Measurements from ENCODE around the gene KIFC3. TPM values are rescaled to one million over a fixed set of nuclear protein-coding genes. Genes with fewer than 3 reads are reported as not detected.

KIFC3 gene
- total and polyA plus RNA-seq, 2 of the 8 experiments (the other 6 are each of a cell fraction or from before 2014, with no cell fraction given): 2.1 to 7.1 TPM

GRCh38 chr16:57809276-57810196 is 7.2 kb upstream of the KIFC3 start:
- Histone ChIP-seq H2AK5ac (ENCODE audit: low read depth, low read length) (peak overlapping the region; percentile 90; the same call in 1 of the 2 replicates), H3K27ac (ENCODE audit: low read depth, low read length) (no peak overlapping the region), H2BK120ac (replicated peaks; ENCODE audit: low read depth, low read length) (peak overlapping the region; percentile 34), H3K79me2 (ENCODE audit: control insufficient read depth in 1 of 2, insufficient read depth in 2 of 2, low read length in 2 of 2) (no peaks in the 10 kb centered on the region), H3K4ac (replicated peaks; ENCODE audit: insufficient read length, low read depth, low read length) (no peak overlapping the region), H3K4me2 (ENCODE audit: insufficient read depth in 1 of 2, low read depth in 2 of 2, low read length in 2 of 2) (peak overlapping the region; percentile 6 to 15; a peak in 1 of 4 replicates), H3K23ac (ENCODE audit: insufficient read length) (no peak overlapping the region), H2BK5ac (ENCODE audit: low read depth, low read length) (peak overlapping the region; percentile 86; the same call in 1 of the 2 replicates), H3K27me3 (replicated peaks in 1 of 4; ENCODE audit: control insufficient read depth in 3 of 4, extremely low read depth in 1 of 4, insufficient read depth in 3 of 4, low read length in 3 of 4) (peaks cover 0 to 2% (median 0%) of the 10 kb centered on the region in 4 experiments; a peak in 1 of 7 replicates), H3K4me3 (ENCODE audit: extremely low read depth in 1 of 4, insufficient read depth in 2 of 4, low read depth in 3 of 4, low read length in 4 of 4) (no peak overlapping the region), H3K56ac (replicated peaks; ENCODE audit: insufficient read length, low read depth, low read length) (no peak overlapping the region), H4K20me1 (replicated peaks in 1 of 2; ENCODE audit: control insufficient read depth in 1 of 2, insufficient read depth in 2 of 2, low read length in 2 of 2) (no peaks in the 10 kb centered on the region), H3K36me3 (ENCODE audit: control insufficient read depth in 2 of 4, insufficient read depth in 4 of 4, low read length in 3 of 4) (no peaks in the 10 kb centered on the region), H3K9ac (replicated peaks in 1 of 4; ENCODE audit: extremely low read depth in 1 of 4, low read depth in 3 of 4, low read length in 3 of 4) (no peak overlapping the region; a peak in 1 of 7 replicates), H3K79me1 (ENCODE audit: low read depth, low read length) (no peaks in the 10 kb centered on the region), H4K91ac (replicated peaks; ENCODE audit: insufficient read length, low read length) (peak overlapping the region; percentile 87), H4K8ac (ENCODE audit: extremely low read depth, insufficient read depth, low read length) (no peak overlapping the region), H3K18ac (ENCODE audit: extremely low read depth, low read length) (peak overlapping the region; percentile 2; the same call in 1 of the 2 replicates), H2BK20ac (ENCODE audit: low read length) (peak overlapping the region; percentile 90; the same call in 1 of the 2 replicates), H3K9me3 (ENCODE audit: insufficient read depth in 2 of 2, low read depth in 1 of 2, low read length in 1 of 2) (no peaks in the 10 kb centered on the region), H2BK12ac (ENCODE audit: low read depth, low read length) (peak overlapping the region; percentile 96; the same call in 1 of the 2 replicates), H3K23me2 (ENCODE audit: low read depth, low read length) (no peaks in the 10 kb centered on the region), H3K14ac (ENCODE audit: insufficient read length) (no peak overlapping the region), H4K5ac (ENCODE audit: insufficient read length, low read depth, low read length) (no peak overlapping the region), H3K4me1 (replicated peaks in 1 of 4; ENCODE audit: control insufficient read depth in 3 of 4, insufficient read depth in 4 of 4, low read length in 3 of 4) (peaks cover 1 to 19% (median 10%) of the 10 kb centered on the region in 4 experiments; a peak in 5 of 7 replicates), H2AFZ (ENCODE audit: low read length) (no peak overlapping the region), H2BK15ac (ENCODE audit: low read length) (0 out of 2 replicates have a peak overlapping the region, but pooled peaks have one; percentile 18)
- ChIA-PET CTCF (ENCODE audit: partially characterized antibody) (interaction anchor here (0.8 to 3.5 kb wide), 11 partner anchors 9 to 320 kb away, joined by 3 to 13 read pairs (median 4); partner anchors contain the start of gene CFAP20), POLR2A (ENCODE audit: partially characterized antibody) (interaction anchor here (0.9 to 1.1 kb wide), 4 partner anchors 10 to 74 kb away, joined by 3 to 4 read pairs (median 3); no protein-coding TSS in a partner anchor)
- TF ChIP-seq SP1 (IDR thresholded peaks at IDR 0.05; ENCODE audit: low read depth, low read length) (no peak), CHD1 (IDR thresholded peaks at IDR 0.05; ENCODE audit: low read depth, low read length) (no peak), TAF7 (optimal IDR thresholded peaks at IDR 0.05; ENCODE audit: borderline replicate concordance, low read depth, low read length) (no peak), CHD2 (IDR thresholded peaks at IDR 0.05; ENCODE audit: low read length) (no peak), SIX5 (IDR thresholded peaks at IDR 0.05; ENCODE audit: low read depth, low read length) (no peak), TAF1 (IDR thresholded peaks at IDR 0.05; ENCODE audit: low read depth, low read length) (no peak), BACH1 (IDR thresholded peaks at IDR 0.05; ENCODE audit: low read length) (no peak)
- FAIRE-seq (no peak), DNase-seq (ENCODE audit: low read depth in 1 of 2, low spot score in 2 of 2) (no peak)
- WGBS, 2 experiments (ENCODE audit: extremely low coverage in 1 of 2, insufficient coverage in 1 of 2, insufficient read length in 1 of 2, insufficient replicate concordance in 2 of 2, low coverage in 1 of 2, low lambda C conversion rate in 2 of 2, missing lambda C conversion rate in 1 of 2): 89% methylated on average over 15 of the region's 15 CpGs; no CpG with 5 or more reads in 1 of the 2 experiments
